ENCODE results near the gene HS6ST1.

The HS6ST1 gene

DNA sequence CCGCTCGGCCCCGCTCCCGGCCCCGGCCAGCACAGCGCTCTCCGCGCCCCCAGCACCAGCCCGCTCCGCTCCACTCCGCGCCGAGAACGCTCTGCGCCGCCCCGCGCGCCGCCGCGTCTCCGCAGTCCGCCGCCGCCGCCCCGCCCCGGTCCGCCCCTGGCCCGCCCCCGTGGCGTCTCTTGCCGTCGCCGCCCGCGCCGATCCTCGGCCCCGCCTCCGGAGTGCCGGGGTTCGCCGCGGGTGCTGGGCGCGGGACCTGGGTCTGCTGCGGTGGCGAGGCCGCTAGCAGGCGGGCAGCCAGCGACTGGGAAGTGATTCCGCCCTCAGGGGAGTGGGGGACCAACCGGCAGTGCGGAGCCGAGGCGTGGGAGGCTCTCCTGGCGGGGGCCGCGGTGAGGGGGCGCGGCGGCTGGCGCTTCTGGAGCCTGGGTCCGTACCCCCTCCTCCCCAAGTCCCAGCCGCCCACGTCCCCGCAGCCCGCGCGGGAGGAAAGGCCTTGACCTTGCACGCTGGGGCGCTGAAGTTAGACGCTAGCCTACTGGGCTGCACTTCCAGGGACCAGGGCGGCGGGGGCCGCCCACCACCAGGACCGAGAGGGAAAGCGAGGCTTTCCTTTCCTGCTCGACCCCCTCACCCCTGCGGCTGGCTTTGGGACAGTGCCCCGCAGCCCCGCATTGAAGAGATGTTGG lies at the start of gene HS6ST1:
TSS of gene HS6ST1 (minus strand) at position 93 of the 689 bp plus-strand sequence. CDS start 305 bp downstream, outside the sequence.
- peak; percentile 83 to 84 for DNase-seq

DNA sequence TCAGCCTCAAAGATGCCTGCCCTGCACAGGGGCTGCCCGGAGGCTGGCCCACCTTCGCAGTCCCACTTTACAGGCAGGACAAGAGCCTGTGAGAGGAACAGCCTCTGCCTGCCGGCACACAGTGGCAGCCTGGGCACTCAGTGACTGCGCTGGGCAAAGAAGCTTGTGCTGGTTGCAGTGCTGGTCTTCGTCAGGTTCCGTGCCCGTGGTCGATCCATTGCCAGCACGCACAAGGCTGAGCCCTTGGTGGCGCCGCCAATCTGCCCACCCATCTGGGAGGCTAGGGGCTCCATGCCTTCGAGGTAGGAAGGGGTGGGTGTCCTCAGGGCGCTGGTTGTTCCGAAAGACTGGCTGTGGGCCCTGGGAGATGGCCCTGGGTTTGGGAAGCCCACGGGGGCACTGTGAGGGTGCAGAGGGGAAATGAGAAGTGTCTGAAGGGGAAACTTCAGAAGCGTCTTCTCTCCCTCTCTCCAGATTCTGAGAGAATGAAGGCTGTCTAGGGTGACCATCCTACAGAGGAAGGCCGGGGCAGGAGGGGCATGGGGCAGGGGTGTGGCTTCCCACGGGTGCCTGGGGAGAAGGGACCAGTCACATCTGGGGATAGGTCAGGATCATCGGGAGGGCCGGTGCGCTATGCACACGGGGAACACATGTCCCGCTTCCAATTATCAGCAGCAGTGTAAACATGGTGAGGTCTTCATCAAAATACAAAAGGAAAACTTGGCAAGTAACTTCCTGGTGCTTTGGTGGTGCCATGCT lies 49.1 kb upstream of the HS6ST1 start:
- no peak for DNase-seq

- DNase-seq = no peak
Measured at GRCh38 chr2:128366713-128367511, 48.2 kb upstream of the HS6ST1 start.

GRCh38 chr2:128365217-128365905 lies 46.7 kb upstream of the HS6ST1 start:
- DNase-seq = no peak

DNA sequence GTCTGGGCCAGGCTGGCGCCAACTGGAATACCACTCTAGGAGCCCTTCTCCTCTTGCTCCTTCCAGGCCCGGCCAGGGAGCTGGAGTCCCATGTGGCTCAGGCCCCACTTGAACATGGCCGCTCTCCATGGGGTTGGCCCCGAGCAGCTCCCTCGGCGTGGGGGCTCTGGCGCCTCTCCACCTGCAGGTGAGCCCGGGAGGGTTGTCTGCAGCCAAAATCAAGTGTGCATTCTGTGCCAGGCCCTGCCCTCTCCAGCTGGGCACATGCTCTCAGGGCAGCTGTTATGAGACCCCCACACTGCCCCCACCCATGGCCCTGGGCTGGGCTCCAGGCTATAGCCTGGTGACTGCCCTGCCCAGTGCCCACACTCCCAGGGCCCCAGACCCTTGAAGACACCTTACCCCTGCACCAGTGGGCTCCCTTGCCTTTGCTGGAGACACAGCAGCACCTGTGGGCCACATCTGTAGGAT lies 45.8 kb upstream of the HS6ST1 start:
- DNase-seq = no peak

DNA sequence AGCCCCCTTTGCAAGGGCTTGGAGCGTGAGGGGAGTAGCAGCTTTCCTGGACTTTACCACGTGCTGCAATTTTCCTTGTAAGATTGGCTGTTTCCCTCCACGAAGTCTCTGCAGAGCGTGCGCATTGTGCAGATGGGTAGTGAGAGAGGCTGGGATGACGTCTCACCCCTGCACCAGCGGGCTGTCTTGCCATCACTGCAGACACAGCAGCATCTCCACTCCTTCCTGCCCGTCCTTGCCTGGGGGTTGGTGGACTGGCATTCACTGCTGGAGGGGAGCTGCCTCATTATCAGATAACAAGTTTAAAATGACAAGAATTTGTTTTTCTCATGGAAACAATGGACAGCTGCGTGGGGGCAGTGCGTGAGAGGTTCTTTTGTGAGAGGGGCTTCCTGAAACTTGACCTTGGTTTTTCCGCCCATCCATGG lies 45.3 kb upstream of the HS6ST1 start:
- DNase-seq = no peak

DNA sequence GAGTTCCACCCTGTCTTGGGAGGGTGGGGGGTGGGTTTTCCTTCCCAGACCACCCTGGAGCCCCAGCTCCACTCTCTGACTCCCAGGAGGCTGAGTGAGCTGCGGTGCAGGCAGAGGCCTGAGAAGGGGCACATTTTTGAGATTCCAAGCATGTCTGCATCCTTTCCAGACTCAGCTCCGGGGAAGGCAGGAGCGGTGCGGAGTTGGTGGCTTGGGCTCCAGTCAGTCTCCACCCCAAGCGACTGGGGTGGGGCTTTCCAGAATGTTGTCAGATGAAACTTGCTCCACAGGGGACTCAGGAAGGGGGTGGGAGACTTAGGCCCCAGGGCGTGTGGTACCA lies 44.2 kb upstream of the HS6ST1 start:
- no peak for DNase-seq

GRCh38 chr2:128362176-128362888 lies 43.7 kb upstream of the HS6ST1 start:
- DNase-seq = no peak

GRCh38 chr2:128361376-128362131 lies 42.9 kb upstream of the HS6ST1 start:
- DNase-seq = no peak

DNA sequence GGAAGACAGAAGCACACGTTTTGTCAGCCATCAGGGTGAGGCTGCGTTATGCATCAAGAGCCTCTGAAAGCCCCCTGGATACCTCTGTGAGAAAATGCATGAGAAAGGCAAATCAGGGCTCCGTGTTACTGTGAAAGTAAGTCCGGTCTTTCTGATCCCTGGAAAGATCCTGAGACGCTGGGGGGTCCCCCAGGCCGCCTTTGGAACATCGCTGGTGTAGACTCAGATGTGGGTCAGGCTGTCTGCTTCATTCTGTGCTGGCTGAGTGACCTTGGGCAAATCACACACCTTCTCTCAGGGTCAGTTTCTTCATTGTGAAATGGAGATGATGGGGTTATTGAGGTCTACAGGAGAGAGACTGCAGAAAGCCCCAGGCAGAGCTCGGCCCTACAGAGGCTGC lies 42.0 kb upstream of the HS6ST1 start:
- DNase-seq = no peak

DNA sequence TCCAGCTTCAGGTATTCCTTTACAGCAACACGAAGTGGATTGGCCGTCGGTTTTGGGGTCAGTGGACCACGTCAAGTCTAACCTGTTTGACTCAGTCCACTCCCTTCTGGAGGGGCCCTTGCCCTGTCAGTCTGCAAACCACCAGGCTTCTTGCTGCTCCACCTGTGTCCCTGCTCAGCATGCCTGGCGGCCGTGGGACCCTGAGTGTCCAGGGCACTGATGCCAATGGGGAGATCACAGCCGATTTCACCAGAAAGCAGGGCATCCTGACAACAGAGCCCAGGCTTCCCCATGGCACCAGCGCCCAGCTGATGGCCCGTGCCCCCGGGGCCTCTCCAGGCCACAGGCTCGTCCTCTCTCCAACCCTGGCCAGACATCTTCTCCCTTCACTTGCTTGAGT lies 41.2 kb upstream of the HS6ST1 start:
- DNase-seq = no peak

DNA sequence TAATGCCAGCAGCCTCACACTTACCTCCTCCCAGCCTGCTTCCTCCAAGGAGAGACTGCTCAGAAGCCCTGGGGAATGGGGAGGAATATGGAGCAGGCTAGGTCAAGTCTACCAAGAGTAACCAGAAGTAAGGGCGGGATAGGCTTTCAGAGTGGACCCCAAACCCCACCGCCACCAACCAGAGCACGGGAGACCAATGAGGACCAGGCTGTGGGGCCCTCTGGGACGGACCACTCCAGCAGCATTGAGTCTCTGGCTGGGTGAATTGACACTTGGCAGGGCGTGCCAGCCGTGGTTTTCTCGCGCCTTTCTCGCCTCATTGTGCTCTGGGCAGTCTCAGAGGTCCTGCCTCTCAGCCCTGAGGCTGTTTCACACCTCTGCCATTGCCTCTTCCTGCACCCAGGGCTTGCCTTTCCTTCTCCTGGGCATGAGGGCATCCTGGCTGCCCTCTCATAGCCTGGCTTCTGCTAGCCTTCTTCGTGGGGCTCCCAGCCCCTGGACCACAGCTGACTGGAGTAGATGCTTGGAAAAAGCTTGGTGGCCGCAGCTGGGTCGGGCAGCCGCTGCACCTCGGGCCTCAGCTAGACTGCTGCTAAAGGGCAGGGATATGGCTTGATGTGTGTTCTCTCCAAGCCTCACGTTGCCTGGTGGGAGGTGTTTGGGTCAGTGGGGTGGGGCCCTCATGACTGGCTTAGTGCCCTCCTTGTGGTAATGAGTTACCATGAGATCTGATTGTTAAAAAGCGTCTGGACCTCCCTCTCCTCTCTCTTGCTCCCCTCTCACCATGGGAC lies 40.5 kb upstream of the HS6ST1 start:
- no peak for DNase-seq

GRCh38 chr2:128357506-128358370 lies 39.1 kb upstream of the HS6ST1 start:
- no peak for DNase-seq

- DNase-seq = no peak
Measured at GRCh38 chr2:128356127-128356526, 37.5 kb upstream of the HS6ST1 start.

DNA sequence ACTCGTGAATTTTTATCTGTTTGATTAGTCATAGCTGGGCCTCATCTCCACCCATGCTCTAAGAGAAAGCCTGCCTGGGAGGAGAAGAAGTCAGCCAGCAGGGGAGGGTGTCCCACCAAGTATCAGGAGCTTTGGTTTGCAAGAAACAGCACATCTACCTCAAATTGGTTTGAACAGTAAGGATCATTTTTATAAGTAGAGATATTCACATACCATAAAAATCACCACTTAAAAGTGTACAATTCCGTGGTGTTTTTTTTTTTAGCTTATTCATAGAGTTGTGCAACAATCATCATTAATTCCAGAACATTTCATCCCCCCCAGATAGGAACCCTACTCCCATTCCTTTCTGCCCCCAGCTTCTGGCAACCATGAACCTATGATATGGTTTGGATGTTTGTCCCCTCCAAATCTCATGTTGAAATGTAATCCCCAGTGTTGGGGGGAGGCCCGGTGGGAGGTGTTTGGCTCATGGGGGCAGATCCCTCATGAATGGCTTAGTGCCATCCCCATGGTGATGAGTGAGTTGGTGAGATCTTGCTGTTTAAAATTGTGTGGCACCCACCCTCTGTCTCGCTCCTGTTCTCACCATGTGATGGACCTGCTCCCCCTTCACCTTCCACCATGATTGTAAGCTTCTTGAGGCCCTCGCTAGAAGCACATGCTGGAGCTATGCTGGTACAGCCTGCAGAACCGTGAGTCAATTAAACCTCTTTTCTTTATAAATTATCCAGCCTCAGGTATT lies 36.2 kb upstream of the HS6ST1 start:
- DNase-seq = no peak

- no peak for DNase-seq
Measured at GRCh38 chr2:128354161-128354560, 35.5 kb upstream of the HS6ST1 start.

GRCh38 chr2:128350736-128351135 lies 32.1 kb upstream of the HS6ST1 start:
- DNase-seq = no peak

DNA sequence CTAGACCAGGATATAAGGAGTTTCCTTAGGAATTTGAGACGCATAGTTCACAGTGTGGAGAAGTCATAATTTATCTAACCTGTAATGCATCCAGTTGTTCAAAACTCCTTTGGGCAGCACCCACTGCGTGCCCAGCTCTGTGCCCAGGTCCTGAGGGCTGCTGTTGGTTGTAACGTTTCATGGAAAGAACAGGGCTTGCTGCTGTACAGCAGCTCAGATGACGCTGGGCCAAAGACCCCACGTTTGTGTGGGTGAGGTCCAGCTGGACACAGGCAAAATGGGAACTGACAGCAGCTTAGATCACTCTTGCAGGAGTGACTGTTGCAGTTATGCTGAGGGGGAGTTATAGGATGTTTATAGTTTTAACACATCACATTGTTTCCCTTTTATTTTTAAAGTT lies 30.0 kb upstream of the HS6ST1 start:
- DNase-seq = no peak

All from activated CD4-positive, alpha-beta T cell treated with anti-CD3 and anti-CD28 coated beads, Interleukin-2, amount 50 U/mL, for 4 hours (primary cell).